Stimulated activated CD8-positive, alpha-beta memory T cell treated with anti-CD3 and anti-CD28 coated beads, Interleukin-12 subunit alpha, Interleukin-12 subunit beta, amount 100 ng/mL, for 1 hour (primary cell): Measurements from ENCODE around the gene LRCH1.

Source experiments
- DNase-seq: peaks from one replicate; pipeline ENCODE4 v3.0.0-alpha.2; 2020; ENCODE audit warnings: low read depth

Gene LRCH1

GRCh38 chr13:46665633-46666482 lies 112.9 kb downstream of the LRCH1 start:
- DNase-seq = no peak

- DNase-seq = no peak
Observed at GRCh38 chr13:46666727-46667456, 113.9 kb downstream of the LRCH1 start.

GRCh38 chr13:46667687-46668281 lies 114.8 kb downstream of the LRCH1 start:
- no peak for DNase-seq

GRCh38 chr13:46668302-46668720 lies 115.3 kb downstream of the LRCH1 start:
- DNase-seq = no peak

- DNase-seq = no peak
Observed at GRCh38 chr13:46668931-46669525, 116.1 kb downstream of the LRCH1 start.

GRCh38 chr13:46672338-46673090 lies 119.5 kb downstream of the LRCH1 start:
- no peak for DNase-seq

- DNase-seq = no peak
Observed at GRCh38 chr13:46675016-46675415, 122.0 kb downstream of the LRCH1 start.

- DNase-seq = no peak
Observed at GRCh38 chr13:46676378-46676725, 123.4 kb downstream of the LRCH1 start.

- DNase-seq = no peak
Observed at GRCh38 chr13:46679369-46680120, 126.6 kb downstream of the LRCH1 start.

- no peak for DNase-seq
Observed at GRCh38 chr13:46682015-46682414, 129.0 kb downstream of the LRCH1 start.

GRCh38 chr13:46682707-46683106 lies 129.7 kb downstream of the LRCH1 start:
- no peak for DNase-seq

- DNase-seq = no peak
Observed at GRCh38 chr13:46683676-46684260, 130.8 kb downstream of the LRCH1 start.

- DNase-seq = no peak
Observed at GRCh38 chr13:46684287-46685001, 131.5 kb downstream of the LRCH1 start.

GRCh38 chr13:46685006-46685730 lies 132.2 kb downstream of the LRCH1 start:
- no peak for DNase-seq

GRCh38 chr13:46686171-46686570 lies 133.2 kb downstream of the LRCH1 start:
- no peak for DNase-seq

- DNase-seq = no peak
Observed at GRCh38 chr13:46687810-46688209, 134.8 kb downstream of the LRCH1 start.

GRCh38 chr13:46688306-46688705 lies 135.3 kb downstream of the LRCH1 start:
- DNase-seq = no peak

GRCh38 chr13:46698014-46698413 lies 145.0 kb downstream of the LRCH1 start:
- DNase-seq = no peak

GRCh38 chr13:46698910-46699460 lies 146.0 kb downstream of the LRCH1 start:
- no peak for DNase-seq
